T follicular helper cell (primary cell): Measurements from ENCODE around the gene OR6J1.
"Not testable (repeated sequence)": the region's sequence is repeated elsewhere in the genome, so short reads cannot be mapped to it uniquely, and the experiment has no call there.

Source experiments
- DNase-seq: peaks from one replicate; pipeline ENCODE4 v3.0.0-alpha.2; 2020; ENCODE audit warnings: low read depth

Gene OR6J1

DNA sequence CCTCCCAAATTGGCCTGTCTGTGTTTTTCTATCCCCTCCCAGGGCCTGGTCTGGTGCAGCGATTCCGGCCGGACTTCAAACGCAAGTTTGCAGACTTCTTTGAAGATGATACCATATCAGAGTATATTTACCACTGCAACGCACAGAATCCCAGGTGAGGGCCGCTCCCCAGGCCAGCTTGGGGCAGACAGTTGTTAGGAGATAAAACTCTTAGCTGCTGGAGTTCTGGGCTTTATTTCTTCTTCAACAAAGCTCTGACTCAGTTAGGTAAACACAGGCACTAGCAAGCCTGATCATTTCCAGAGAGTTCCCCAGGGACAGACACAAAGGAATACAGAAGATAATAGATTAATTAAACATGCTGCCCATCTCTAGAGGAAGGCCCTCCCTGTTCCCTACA is 37.8 kb downstream of the OR6J1 start:
- DNase-seq, result no peak

DNA sequence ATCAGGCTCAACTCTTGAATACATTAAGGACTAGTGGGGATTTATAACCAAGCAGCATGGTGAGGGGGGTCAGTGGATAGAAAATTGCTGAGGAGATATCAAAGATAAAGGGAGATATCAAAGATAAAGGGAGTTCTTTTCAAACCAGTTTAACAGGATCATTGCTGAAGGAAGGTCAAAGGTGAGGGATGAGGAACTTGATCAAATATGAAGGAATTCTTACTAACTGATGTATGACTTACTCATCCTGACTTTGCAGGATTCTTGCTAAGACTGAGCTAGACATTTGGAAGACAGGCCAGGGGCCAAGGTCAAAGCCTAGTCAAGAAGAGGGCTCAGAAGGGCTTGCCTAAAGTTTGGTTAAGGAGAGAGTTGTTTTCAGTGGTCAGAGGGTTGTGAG is 41.3 kb downstream of the OR6J1 start:
- DNase-seq, result no peak

DNA sequence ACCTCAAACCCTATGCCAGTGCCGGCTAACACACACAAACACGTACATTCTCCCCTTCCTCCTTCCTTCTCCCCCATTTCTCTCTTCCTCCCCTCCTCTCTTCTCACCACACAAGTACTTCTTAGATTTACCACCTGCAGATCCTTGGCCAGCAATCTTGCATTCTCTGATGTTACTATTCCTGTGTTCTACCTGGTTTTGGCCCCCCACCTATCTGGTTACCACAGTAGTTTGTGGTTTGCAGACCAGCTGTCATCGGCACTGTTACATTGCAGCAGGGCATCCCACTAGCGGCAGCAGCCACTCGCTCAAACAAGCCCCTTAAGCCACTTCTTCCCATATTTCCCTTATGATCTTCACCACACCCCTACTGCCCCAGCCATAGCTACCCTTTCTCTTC is 42.2 kb downstream of the OR6J1 start:
- no peak for DNase-seq

DNA sequence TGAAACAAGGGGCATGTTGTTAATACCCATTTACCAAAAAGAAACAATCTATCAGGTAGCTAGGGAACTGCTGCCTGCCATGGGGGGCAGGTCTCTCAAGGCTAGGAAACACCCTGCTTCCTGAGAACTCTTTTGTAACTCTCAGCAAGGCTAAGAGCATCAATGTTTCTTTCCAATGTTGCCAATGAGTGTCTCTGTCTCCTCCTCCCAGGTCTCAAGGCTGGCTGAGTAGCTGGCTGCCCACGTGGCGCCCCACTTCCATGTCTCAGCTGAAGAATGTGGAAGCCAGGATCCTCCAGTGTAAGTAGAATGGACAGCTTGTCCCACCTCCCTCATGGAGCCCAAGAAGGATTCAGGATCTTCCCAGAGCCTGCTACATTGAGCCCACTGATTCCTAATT is 42.7 kb downstream of the OR6J1 start:
- no peak for DNase-seq

DNA sequence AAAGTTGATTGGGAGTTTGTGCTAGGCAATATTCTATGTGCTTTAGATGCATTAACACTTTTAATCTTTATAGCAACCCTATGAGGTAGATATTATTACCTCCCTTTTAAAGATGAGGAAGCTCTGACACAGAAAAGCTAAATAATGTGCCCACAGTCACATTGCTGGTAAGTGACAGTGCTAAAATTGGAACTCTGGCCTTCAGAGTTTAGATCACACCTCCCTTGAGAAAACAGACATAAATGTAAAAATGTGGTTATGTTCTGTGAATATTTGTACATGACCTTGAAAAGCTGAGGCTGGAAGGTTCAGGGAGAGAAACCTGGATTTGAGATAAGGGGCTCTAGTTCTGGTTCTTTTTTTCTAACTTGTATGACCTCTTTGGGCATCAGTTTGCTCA is 44.1 kb downstream of the OR6J1 start:
- no peak for DNase-seq

DNA sequence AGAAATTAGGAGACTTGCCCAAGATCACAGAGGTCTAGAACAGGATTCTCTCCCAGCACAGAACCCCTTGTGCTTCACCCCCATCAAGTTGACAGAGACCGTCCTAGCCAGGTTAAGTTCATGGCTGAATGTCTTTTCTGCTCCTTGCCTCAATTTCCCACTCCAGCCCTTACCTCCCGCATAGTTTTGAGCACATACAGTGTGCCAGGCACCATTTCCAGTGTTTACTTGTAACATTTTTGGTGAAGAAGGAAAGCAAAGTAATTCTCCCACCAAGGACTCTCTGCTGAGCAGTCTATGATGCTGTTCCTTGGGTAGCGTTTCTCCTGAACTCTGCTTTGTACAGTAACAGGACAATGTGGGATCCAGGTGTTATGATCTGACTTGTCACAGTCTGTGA is 44.8 kb downstream of the OR6J1 start:
- no peak for DNase-seq

DNA sequence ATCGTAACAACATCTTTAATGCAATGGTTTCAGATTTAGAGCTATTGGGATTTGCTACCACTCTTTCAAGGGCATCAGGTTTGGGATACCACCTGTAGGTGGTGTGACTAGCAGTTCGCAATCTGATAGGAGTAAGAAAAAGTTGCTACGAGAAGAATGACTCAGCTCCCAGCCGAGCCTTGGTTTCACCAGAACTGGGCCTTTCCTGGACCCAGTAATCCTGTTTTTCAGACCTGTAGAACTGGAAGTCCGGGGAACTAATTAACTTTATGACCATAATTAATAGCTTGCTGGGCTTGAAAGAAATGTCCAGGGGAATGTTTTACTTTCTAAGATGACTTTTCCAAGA is 45.3 kb downstream of the OR6J1 start:
- peak; percentile 15 for DNase-seq

DNA sequence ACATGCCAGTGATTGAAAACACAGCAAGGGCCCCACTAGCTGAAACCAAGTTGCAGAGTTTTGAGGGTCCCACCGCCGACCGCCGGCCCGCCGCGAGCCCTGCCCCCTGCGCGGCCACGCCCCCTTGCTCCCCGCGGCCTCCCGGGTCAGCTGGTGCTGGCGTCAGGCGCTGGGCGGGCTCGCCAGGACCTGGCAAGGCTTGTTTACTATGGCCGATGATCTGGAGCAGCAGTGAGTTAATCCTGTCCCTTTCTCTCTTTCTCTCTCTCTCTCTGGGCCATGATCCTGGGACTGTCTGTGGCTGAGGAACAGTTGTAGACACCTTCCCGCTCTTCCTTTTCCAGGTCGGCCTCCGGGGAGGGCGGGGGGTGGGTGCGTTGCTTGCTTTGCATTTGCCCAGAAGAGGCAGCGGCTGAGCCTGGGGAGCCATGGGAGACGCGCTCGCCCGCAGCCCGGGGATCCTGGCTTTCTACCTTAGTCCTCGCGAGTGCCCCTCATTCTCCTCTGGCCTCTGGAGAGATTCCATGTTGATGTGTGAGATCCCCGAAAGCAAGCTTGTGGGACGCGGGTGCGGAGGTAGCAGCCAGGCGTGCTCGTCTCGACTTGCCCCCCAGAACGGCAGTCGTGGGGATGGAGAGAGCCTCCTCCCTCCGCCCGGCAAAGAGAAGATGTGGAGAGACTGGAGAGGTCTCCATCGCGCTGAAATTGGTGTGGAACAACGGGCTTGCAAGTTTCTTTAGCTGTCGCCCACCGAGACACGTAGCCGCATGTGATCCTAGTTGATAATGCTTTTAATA is 45.9 kb downstream of the OR6J1 start, which contains the start of gene ABHD4:
TSS of gene ABHD4 (plus strand) at position 202 of the 797 bp plus-strand sequence. CDS start at position 209, 7 bp downstream.
- DNase-seq, result peak; percentile 39

DNA sequence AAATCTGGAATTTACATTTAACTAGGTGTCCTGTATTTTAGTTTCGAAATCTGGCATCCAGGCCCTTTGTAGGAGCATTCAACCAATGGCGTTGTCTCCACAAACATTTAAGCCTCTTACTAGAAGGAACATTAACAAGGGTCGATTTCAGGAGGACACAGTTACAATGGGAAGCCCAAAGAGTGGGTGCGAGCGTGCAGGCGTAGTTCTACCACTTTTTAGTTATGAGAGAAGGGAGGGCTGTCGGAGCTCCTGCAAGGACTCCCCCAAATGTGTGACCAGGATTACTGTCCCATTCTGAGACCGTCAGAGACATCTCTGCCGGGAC is 46.4 kb downstream of the OR6J1 start:
- DNase-seq, result no peak

DNA sequence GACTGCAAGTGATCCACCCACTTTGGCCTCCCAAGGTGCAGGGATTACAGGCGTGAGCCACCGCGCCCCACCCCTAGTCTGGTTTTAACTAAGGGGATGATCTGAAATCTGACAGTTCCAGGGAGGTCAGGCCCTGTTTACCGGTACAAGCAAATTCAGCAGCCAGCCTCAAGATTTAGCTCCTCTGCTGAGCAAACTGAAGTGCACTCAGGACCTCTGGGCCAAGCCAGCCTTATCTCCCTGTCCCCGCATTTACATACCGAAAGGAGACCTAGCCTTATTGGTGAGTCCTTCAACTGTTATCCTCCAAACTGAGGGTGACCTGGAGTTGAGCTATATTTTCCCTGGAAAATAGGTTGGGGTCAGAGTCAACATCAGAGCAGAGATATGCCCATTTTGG is 46.9 kb downstream of the OR6J1 start:
- DNase-seq, result no peak

DNA sequence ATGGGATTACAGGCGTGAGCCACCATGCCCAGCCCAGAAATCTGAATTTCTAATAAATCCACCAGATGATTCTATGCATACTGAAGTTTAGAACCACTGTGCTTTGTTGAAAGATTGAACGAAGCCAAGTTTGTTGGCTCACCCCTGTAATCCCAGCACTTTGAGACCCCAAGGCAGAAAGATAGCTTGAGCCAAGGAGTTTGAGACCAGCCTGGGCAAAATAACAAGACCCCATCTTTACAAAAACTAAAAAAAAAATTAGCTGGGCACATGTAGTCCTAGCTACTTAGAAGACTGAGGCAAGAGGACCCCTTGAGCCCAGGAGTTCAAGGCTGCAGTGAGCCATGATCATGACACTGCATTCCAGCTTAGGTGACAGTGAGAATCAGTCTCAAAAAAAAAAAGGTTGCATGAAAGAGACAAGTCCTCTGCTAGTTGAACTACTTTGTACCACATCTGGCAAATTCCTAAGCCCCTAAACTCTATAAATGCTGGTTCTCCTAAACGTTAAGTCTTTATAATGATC is 47.7 kb downstream of the OR6J1 start:
- no peak for DNase-seq

DNA sequence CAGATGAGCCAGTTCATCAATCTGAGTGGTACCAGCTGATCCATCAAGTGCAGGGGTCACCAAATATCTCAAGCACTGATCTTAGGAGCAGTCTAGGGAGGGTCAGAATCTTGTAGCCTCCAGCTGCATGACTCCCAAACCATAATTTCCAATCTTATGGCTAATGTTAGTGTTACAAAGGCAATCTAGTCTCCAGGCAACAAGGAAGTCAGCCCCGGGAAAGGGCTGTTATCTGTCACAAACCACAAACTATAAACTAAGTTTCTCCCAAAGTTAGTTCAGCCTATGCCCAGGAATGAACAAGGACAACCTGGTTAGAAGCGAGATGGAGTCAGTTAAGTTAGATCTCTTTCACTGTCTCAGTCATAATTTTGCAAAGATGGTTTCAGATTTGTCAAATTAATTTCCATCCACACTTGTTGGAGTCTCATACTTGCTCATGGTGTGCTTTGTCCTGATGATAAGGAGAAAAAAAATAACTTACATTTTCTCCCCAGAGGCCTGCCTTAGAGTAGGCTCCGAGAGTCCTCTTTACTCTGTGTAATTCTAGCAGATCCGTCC is 49.9 kb downstream of the OR6J1 start:
- DNase-seq, result no peak

DNA sequence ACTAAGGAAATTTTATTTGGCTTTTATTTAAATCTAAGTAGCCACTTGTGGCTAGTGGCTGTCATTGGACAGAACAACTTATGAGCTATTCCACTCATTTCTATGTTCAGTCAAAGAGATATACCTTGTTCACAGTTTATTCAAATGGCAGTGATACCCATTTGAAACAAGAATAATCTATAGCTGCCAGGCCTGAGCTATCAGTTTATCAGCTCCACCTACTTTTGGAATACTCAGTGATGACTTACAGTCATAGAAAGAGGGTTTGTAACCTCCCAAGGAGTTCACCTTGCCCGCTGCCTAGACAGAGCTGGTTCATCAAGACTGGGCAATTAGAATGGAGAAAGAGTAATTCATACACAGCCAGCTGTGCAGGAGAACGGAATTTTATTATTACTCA is 50.6 kb downstream of the OR6J1 start:
- no peak for DNase-seq

DNA sequence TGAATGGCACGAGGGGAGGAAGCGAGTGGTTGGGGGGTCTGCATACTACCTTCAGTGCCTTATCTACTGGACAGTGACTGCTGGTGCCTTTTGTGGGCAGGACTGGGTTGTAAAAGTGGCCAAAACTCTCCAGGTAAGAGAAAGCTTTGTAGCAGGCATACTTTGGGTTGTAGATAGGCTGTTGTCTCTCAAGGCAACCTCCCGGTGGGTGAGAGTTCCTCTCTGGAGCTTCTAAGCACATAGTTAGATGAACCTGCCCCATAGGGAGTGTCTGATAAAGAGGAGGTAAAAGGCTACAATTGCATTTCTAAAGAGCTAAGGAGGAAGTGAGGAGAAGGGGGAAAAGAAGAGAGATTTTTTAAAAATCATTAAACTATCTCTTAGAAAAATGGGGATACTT is 51.0 kb downstream of the OR6J1 start:
- DNase-seq, result no peak

DNA sequence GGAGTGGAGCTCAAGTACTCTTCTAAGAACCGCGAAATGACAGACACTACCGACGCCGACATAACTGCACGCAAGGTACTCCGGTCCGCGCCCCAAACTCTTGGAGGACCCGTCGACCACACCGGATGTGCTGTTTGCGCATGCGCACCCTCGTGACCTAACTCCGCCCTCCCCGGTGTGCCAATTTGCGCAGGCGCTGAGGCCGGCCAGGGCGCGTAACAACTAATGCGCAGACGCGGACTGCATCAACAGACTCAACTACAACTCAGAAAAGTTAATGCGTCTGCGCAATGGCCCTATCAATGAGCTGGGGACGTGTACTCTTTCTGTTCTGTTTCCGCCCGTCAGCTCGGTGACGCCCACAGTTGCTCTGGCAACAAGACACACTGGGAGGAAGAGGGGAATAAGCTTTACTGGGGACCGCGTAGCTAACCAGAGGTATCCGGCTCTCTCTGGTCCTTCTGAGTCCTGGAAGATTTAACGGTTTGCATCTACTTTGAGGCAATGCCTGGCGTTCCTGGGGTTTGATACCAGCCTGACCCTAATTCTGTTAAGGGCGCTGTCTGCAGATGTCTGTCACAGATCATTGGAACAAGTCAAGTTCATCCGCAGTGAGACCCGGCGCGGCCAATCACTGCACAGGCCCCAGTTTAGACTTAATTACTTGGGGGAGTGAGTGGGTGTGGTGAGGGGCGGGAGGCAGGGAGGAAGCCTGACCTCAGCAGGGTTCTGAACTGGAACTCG is 54.9 kb downstream of the OR6J1 start, which contains the start of gene DAD1:
TSS of gene DAD1 (minus strand) at position 129 of the 744 bp plus-strand sequence. CDS start at position 62, 67 bp downstream.
- peak; percentile 99 for DNase-seq

DNA sequence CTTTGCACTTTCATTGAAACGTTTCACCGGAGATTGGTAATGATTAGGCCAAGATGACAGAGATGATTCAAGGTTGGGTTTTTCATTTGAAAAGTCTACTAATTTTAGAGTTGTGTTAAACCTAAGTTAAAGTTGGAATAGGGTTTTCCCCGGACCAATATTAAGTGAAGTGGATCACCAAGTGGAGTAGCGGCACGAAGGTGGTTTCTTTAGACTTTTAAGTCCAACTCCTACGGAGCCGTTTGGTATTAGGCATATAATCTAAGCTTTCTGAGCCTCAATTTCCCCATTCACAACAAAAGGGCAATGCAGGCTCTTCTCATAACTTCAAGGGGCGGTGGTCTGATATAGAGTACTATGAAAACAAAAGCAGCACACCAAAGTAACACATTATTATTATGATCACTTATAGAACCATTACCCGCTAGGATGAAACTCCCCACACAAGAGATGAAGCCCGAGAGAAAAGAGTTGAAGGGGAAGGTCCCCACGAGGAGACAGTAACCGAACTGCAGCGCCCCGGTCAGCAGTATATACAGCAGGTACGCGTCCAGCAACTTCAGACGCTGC is 55.5 kb downstream of the OR6J1 start:
- no peak for DNase-seq

DNA sequence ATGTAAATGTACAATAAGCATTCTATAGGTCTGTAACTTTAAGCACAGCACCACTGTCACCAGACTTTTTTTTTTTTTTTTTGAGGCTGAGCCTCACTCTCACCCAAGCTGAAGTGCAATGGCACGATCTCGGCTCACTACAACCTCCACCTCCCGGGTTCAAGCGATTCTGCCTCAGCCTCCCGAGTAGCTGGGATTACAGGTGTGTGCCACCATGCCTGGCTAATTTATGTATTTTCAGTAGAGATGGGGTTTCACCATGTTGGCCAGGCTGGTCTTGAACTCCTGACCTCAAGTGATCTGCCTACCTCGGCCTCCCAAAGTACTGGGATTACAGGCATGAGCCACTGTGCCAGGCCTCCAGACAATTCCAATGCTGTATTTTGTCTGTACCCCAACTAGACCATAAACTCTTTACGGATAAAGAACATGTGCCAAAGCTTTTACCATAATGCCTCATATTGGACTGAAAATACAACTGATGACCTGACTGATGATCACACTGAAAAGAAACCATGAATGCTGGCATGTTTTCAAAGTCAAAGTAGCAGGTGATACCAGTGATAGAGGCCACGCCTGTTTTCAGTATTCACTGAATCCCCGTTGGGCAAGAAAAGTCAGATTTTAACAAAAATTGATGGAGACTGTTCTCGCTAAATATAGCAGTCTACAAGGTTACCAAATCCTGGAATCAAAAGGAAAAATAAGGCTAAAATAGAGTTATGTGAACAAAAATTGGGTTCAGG is 56.3 kb downstream of the OR6J1 start:
- not testable (repeated sequence) for DNase-seq

DNA sequence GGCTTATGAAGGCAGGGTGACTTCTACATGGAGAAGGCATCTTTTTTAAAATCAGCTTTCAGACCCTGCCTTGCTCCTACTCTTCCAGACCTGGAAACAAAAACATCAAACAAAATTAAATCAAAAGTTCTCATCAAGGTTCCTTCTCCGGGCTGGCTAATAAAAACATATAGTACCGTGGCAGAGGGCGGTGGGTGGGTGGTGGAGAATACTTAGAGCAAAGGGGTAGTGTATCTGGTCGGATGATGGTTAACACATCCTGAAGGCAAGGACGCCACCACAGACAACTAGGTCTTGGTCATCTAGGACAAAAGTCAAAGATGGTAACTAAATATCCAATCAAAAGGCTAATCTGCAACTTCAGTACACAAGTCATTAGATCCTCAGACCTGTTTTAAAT is 56.9 kb downstream of the OR6J1 start:
- no peak for DNase-seq

DNA sequence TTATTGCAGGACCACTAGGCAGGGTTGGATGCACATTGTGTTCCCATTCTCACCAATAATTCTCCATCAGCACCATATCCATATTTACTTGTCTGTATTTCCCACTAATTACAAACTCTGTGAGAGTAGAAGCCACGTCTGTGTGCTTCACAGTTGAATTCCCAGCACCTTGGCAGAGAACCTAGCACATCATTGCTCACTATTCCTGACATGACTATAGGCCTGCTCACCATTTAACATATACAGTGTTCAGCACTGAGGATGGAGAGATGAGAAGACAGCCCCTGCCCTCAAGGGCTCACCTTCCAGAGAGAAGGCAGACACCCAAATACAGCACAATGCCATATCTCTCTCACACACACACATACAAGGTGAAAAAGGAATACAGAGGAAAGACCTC is 60.2 kb downstream of the OR6J1 start:
- no peak for DNase-seq
